NCI-H1417 treated with DMSO at 0.1 percent for 48 hours (cell line): ENCODE data around the gene APEX2.
"Not testable (repeated sequence)": the region's sequence is repeated elsewhere in the genome, so short reads cannot be mapped to it uniquely, and the experiment has no call there.

ENCODE experiments used
- DNase-seq: peaks from one replicate; lab custom pipeline; 2025; lab: John Stamatoyannopoulos, UW

Gene APEX2

GRCh38 chrX:54999717-55000598 lies at the start of gene APEX2:
APEX2 (plus strand) TSS chrX:55000363; CDS start chrX:55000423, 60 bp downstream.
- DNase-seq = peak; percentile 35

GRCh38 chrX:54950730-54951375 lies 49.3 kb upstream of the APEX2 start:
- DNase-seq = peak; percentile 39

GRCh38 chrX:54961750-54962149 lies 38.4 kb upstream of the APEX2 start:
- no peak for DNase-seq

GRCh38 chrX:54964766-54965497 lies 35.2 kb upstream of the APEX2 start:
- no peak for DNase-seq

GRCh38 chrX:54977387-54977786 lies 22.8 kb upstream of the APEX2 start:
- no peak for DNase-seq

GRCh38 chrX:54978448-54978847 lies 21.7 kb upstream of the APEX2 start:
- no peak for DNase-seq

- DNase-seq = no peak
Measured at GRCh38 chrX:54979432-54979831, 20.7 kb upstream of the APEX2 start.

GRCh38 chrX:54980334-54980733 lies 19.8 kb upstream of the APEX2 start:
- DNase-seq = no peak

- not testable (repeated sequence) for DNase-seq
Measured at GRCh38 chrX:54983306-54983705, 16.9 kb upstream of the APEX2 start.

- no peak for DNase-seq
Measured at GRCh38 chrX:54991706-54992105, 8.5 kb upstream of the APEX2 start.

GRCh38 chrX:54992911-54993622 lies 7.1 kb upstream of the APEX2 start:
- DNase-seq = no peak

- no peak for DNase-seq
Measured at GRCh38 chrX:54994099-54994498, 6.1 kb upstream of the APEX2 start, which contains the start of gene PFKFB1. PFKFB1 (minus strand) TSS chrX:54994188; CDS start chrX:54994007, 181 bp downstream.

- no peak for DNase-seq
Measured at GRCh38 chrX:54994668-54995351, 5.4 kb upstream of the APEX2 start.

- DNase-seq = no peak
Measured at GRCh38 chrX:54995621-54996020, 4.5 kb upstream of the APEX2 start.

- no peak for DNase-seq
Measured at GRCh38 chrX:55004231-55004630, 4.1 kb downstream of the APEX2 start.

- DNase-seq = no peak
Measured at GRCh38 chrX:55005256-55005655, 5.1 kb downstream of the APEX2 start.

GRCh38 chrX:55006827-55007621 lies 6.9 kb downstream of the APEX2 start:
- no peak for DNase-seq

GRCh38 chrX:55007656-55008055 lies 7.5 kb downstream of the APEX2 start:
- no peak for DNase-seq

GRCh38 chrX:55008571-55009358 lies 8.6 kb downstream of the APEX2 start:
- DNase-seq = no peak

GRCh38 chrX:55011294-55011693 lies 11.1 kb downstream of the APEX2 start:
- DNase-seq = no peak
